HCT116 (cell line): Measurements from ENCODE around the gene HRG. TPM values are rescaled to one million over a fixed set of nuclear protein-coding genes. Genes with fewer than 3 reads are reported as not detected.

Experiments
- ATAC-seq: fragments of 200-7000 bp; cut with Tn5 transposase; 2 replicates; pipeline ENCODE4 v1.9.1; 2020; ENCODE audit warnings: mild to moderate bottlenecking, moderate library complexity
- BruUV-seq: library from RNA; stranded (reverse); fragments of 400-500 nt; replicated peaks from 2 replicates; lab custom pipeline; 2021; lab: Mats Ljungman, UMichigan
- CTCF ChIA-PET: fragments of 300-600 bp; sonication (Branson Sonifier 250); formaldehyde crosslinking; loops from one replicate; lab custom pipeline; 2021; ENCODE audit warnings: antibody characterized with exemption; lab: Charles Lee
- POLR2A ChIA-PET: fragments of 300-600, 350-600 bp; sonication (Branson Sonifier 250); formaldehyde crosslinking; loops from one replicate; lab custom pipeline; 2021; ENCODE audit warnings: antibody characterized with exemption; lab: Charles Lee
- RAD21 ChIA-PET, 2 experiments: fragments of 300-600 bp; sonication (Branson Sonifier 250); formaldehyde crosslinking; loops; one replicate each; lab custom pipeline; 2023; ENCODE audit warnings: low total read pairs in 2 of 2; ENCODE audit not compliant: uncharacterized antibody in 2 of 2, unreplicated experiment in 2 of 2, low non-redundant PET in 1 of 2; lab: Charles Lee
- DNase-seq: peaks from one replicate; pipeline ENCODE4 v3.0.0-alpha.2; 2010; ENCODE audit warnings: low read depth, low spot score
- H2AFZ ChIP-seq: fragments of 200-600 bp; shearing (Covaris generic), sonication (generic); 2 replicates; pipeline ENCODE4 v1.6.1; 2017; ENCODE audit warnings: low read depth, mixed run types, mixed read lengths, antibody characterized with exemption, low read length; ENCODE audit not compliant: poor library complexity, severe bottlenecking
- H3K27ac ChIP-seq: 2 replicates; pipeline ENCODE4 v1.5.1; 2012; ENCODE audit warnings: low read depth, low read length
- H3K27me3 ChIP-seq: fragments of 200-600 bp; sonication (generic); 2 replicates; pipeline ENCODE4 v1.6.1; 2016; ENCODE audit warnings: mixed run types, low read length, mixed read lengths; ENCODE audit not compliant: insufficient read depth
- H3K36me3 ChIP-seq, 2 experiments: fragments of 200-500 bp in 1 of 2; fragments of 200-600 bp in 1 of 2; sonication (Bioruptor generic) in 1 of 2; sonication (generic) in 1 of 2; 2 replicates each; pipeline versions ENCODE4 v1.5.1 to v1.6.1; 2014 to 2016; ENCODE audit warnings: low read length in 2 of 2, inconsistent platforms in 1 of 2, mixed read lengths in 1 of 2, mixed run types in 1 of 2; ENCODE audit not compliant: insufficient read depth in 2 of 2, control insufficient read depth in 1 of 2
- H3K4me1 ChIP-seq, 2 experiments: fragments of 200-600 bp in 1 of 2; sonication (generic) in 1 of 2; 2 replicates each; pipeline versions ENCODE4 v1.5.1 to v1.6.1; 2012 to 2017; ENCODE audit warnings: low read length in 2 of 2, inconsistent platforms in 1 of 2, mild to moderate bottlenecking in 1 of 2, mixed read lengths in 1 of 2, mixed run types in 1 of 2, moderate library complexity in 1 of 2; ENCODE audit not compliant: insufficient read depth in 2 of 2, control insufficient read depth in 1 of 2
- H3K4me2 ChIP-seq: fragments of 200-600 bp; sonication (generic); 2 replicates; pipeline ENCODE4 v1.6.1; 2017; ENCODE audit warnings: mixed run types, low read length, mixed read lengths
- H3K4me3 ChIP-seq, 2 experiments: fragments of 200-600 bp in 1 of 2; sonication (generic) in 1 of 2; replicated peaks in 1 of 2; 2 replicates each; pipeline ENCODE4 v1.5.1; 2011 to 2016; ENCODE audit warnings: low read length in 2 of 2, control low read depth in 1 of 2, low read depth in 1 of 2, mild to moderate bottlenecking in 1 of 2, mixed read lengths in 1 of 2, mixed run types in 1 of 2
- H3K79me2 ChIP-seq: fragments of 200-600 bp; sonication (generic); 2 replicates; pipeline ENCODE4 v1.6.1; 2017; ENCODE audit warnings: mild to moderate bottlenecking, mixed run types, low read length, moderate library complexity, mixed read lengths; ENCODE audit not compliant: insufficient read depth
- H3K9ac ChIP-seq: fragments of 200-600 bp; sonication (generic); 2 replicates; pipeline ENCODE4 v1.6.1; 2016; ENCODE audit warnings: low read length, mixed read lengths
- H3K9me2 ChIP-seq: fragments of 200-600 bp; sonication (generic), shearing (Covaris generic); 2 replicates; pipeline ENCODE4 v1.6.1; 2017; ENCODE audit warnings: mixed run types, mild to moderate bottlenecking, moderate library complexity; ENCODE audit not compliant: insufficient read depth
- H3K9me3 ChIP-seq, 2 experiments: fragments of 200-500 bp in 1 of 2; fragments of 200-600 bp in 1 of 2; sonication (Bioruptor generic) in 1 of 2; sonication (generic) in 1 of 2; 2 replicates each; pipeline ENCODE4 v1.6.1; 2014 to 2017; ENCODE audit warnings: low read length in 2 of 2, mixed read lengths in 2 of 2, inconsistent platforms in 1 of 2, low read depth in 1 of 2, mild to moderate bottlenecking in 1 of 2, mixed run types in 1 of 2, moderate library complexity in 1 of 2; ENCODE audit not compliant: control insufficient read depth in 1 of 2, insufficient read depth in 1 of 2
- H4K20me1 ChIP-seq: fragments of 200-600 bp; sonication (generic), shearing (Covaris generic); 2 replicates; pipeline ENCODE4 v1.6.1; 2017; ENCODE audit warnings: mixed run types, mild to moderate bottlenecking, moderate library complexity; ENCODE audit not compliant: insufficient read depth
- CEBPB ChIP-seq: IDR thresholded peaks from 2 replicates; pipeline ENCODE4 v1.6.1; 2012; ENCODE audit warnings: low read depth
- EGR1 ChIP-seq: IDR thresholded peaks from 2 replicates; pipeline ENCODE4 v1.6.1; 2012; ENCODE audit warnings: low read depth
- ELF1 ChIP-seq: IDR thresholded peaks from 2 replicates; pipeline ENCODE4 v1.6.1; 2012; ENCODE audit warnings: low read depth, borderline replicate concordance
- EZH2 ChIP-seq: fragments of 200-600 bp; sonication (generic); IDR thresholded peaks from 2 replicates; pipeline ENCODE4 v1.6.1; 2017; ENCODE audit warnings: antibody characterized with exemption, mixed run types
- FOSL1 ChIP-seq: IDR thresholded peaks from 2 replicates; pipeline ENCODE4 v1.6.1; 2012; ENCODE audit warnings: low read depth
- JUND ChIP-seq: IDR thresholded peaks from 2 replicates; pipeline ENCODE4 v1.6.1; 2012
- POLR2A ChIP-seq: IDR thresholded peaks from 2 replicates; pipeline ENCODE4 v1.7.0; 2011; ENCODE audit warnings: borderline replicate concordance; ENCODE audit not compliant: insufficient read depth, insufficient read length; ENCODE audit errors: extremely low read depth
- POLR2AphosphoS5 ChIP-seq: IDR thresholded peaks from 2 replicates; pipeline ENCODE4 v1.6.1; 2011; ENCODE audit warnings: mild to moderate bottlenecking, low read depth, low read length, moderate library complexity
- RAD21 ChIP-seq: IDR thresholded peaks from 2 replicates; pipeline ENCODE4 v1.6.1; 2012; ENCODE audit warnings: low read depth, mild to moderate bottlenecking
- SIN3A ChIP-seq: IDR thresholded peaks from 2 replicates; pipeline ENCODE4 v1.6.1; 2012; ENCODE audit warnings: low read depth
- SRF ChIP-seq: IDR thresholded peaks from 2 replicates; pipeline ENCODE4 v1.6.1; 2012; ENCODE audit warnings: low read depth
- TCF7L2 ChIP-seq: IDR thresholded peaks from 2 replicates; pipeline ENCODE4 v1.7.0; 2011; ENCODE audit warnings: borderline replicate concordance, inconsistent platforms; ENCODE audit not compliant: insufficient read depth, insufficient read length; ENCODE audit errors: extremely low read depth
- ZFX ChIP-seq: fragments of 450-650 bp; IDR thresholded peaks from 2 replicates; pipeline ENCODE4 v1.6.1; 2017
- ZNF274 ChIP-seq: fragments of 200-500 bp; sonication (Bioruptor generic); IDR thresholded peaks from 2 replicates; pipeline ENCODE4 v1.6.1; 2014; ENCODE audit warnings: mild to moderate bottlenecking, low read depth, low read length, inconsistent platforms
- intact Hi-C: fragments of 100-400 bp; cut with micrococcal nuclease; formaldehyde crosslinking; loops from 2 replicates; pipeline ENCODE4 v1.10.0; 2022
- total RNA-seq: library from RNA; stranded (reverse); gene quantifications from one replicate; pipeline ENCODE4 v1.2.1, GENCODE V29; 2021; ENCODE audit not compliant: unreplicated experiment
- TF ChIP-seq, protein P1 (sequence below): IDR thresholded peaks from 2 replicates; pipeline ENCODE4 v1.6.1; 2012
- TF ChIP-seq, protein P2 (sequence below): IDR thresholded peaks from 2 replicates; pipeline ENCODE4 v1.6.1; 2012
- TF ChIP-seq, protein P3 (sequence below), 3 experiments: fragments of 200-600 bp in 1 of 3; sonication (generic) in 1 of 3; IDR thresholded peaks in 2 of 3; conservative IDR thresholded peaks in 1 of 3; 2 replicates each; pipeline ENCODE4 v1.5.1; 2012 to 2017; ENCODE audit warnings: low read depth in 2 of 3, low read length in 2 of 3, antibody characterized with exemption in 1 of 3, borderline replicate concordance in 1 of 3, control low read depth in 1 of 3, mild to moderate bottlenecking in 1 of 3, mixed read lengths in 1 of 3, mixed run types in 1 of 3, moderate library complexity in 1 of 3; ENCODE audit not compliant: insufficient read depth in 1 of 3
- TF ChIP-seq, protein P4 (sequence below): IDR thresholded peaks from 2 replicates; pipeline ENCODE4 v1.6.1; 2012; ENCODE audit warnings: low read depth

HRG gene
- total RNA-seq, 1 experiment from 2014 or later = 0.42 TPM

DNA sequence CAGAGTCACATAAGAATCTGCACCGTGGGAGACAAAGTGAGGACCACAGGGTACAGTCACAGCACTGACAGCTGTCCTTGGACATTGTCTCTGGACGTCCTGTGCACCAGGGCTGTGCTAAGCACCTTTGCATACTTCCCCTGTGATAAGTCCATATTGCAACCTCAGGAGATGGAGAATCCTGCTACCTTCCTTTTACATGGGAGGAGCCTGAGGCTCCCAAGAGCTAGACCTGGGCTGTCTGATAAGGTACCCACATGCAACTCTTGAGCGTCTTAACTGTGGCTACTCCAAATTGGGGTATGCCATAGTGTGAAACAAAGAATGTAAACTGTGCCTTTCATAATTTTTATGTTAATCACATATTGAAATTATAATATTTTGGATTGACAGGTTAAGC lies 28.1 kb upstream of the HRG start:
- RAD21 ChIA-PET = no interaction called here
- ATAC-seq (no peak), DNase-seq (no peak)
- Histone ChIP-seq H3K4me2 (no peak overlapping the region), H3K9ac (no peak overlapping the region), H3K4me3 (no peak overlapping the region), H3K9me3 (no peaks in the 10 kb centered on the region), H3K4me1 (peaks cover 0 to 5% of the 10 kb centered on the region in 2 experiments; a peak in 1 of 4 replicates), H3K9me2 (no peaks in the 10 kb centered on the region), H2AFZ (no peak overlapping the region), H4K20me1 (no peaks in the 10 kb centered on the region), H3K36me3 (no peaks in the 10 kb centered on the region)
- CTCF ChIA-PET = no interaction called here
- no TSS peak for BruUV-seq
- intact Hi-C loops = no loop called here
- TF ChIP-seq, protein P1, sequence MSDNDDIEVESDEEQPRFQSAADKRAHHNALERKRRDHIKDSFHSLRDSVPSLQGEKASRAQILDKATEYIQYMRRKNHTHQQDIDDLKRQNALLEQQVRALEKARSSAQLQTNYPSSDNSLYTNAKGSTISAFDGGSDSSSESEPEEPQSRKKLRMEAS = no peak
- no peak for TF ChIP-seq RAD21
- TF ChIP-seq, protein P2, sequence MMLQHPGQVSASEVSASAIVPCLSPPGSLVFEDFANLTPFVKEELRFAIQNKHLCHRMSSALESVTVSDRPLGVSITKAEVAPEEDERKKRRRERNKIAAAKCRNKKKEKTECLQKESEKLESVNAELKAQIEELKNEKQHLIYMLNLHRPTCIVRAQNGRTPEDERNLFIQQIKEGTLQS = no peak
- TF ChIP-seq POLR2AphosphoS5 = no peak
- TF ChIP-seq, protein P3, sequence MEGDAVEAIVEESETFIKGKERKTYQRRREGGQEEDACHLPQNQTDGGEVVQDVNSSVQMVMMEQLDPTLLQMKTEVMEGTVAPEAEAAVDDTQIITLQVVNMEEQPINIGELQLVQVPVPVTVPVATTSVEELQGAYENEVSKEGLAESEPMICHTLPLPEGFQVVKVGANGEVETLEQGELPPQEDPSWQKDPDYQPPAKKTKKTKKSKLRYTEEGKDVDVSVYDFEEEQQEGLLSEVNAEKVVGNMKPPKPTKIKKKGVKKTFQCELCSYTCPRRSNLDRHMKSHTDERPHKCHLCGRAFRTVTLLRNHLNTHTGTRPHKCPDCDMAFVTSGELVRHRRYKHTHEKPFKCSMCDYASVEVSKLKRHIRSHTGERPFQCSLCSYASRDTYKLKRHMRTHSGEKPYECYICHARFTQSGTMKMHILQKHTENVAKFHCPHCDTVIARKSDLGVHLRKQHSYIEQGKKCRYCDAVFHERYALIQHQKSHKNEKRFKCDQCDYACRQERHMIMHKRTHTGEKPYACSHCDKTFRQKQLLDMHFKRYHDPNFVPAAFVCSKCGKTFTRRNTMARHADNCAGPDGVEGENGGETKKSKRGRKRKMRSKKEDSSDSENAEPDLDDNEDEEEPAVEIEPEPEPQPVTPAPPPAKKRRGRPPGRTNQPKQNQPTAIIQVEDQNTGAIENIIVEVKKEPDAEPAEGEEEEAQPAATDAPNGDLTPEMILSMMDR (IDR thresholded peaks at IDR 0.05 in 2 of 3, conservative IDR thresholded peaks at IDR 0.05 in 1 of 3; ENCODE audit: borderline replicate concordance in 1 of 3, insufficient read depth in 1 of 3, low read depth in 2 of 3, low read length in 2 of 3) = no peak
- no peak for TF ChIP-seq CEBPB
- no peak for TF ChIP-seq SIN3A
- no peak for TF ChIP-seq TCF7L2
- TF ChIP-seq EGR1 = no peak
- TF ChIP-seq, protein P4, sequence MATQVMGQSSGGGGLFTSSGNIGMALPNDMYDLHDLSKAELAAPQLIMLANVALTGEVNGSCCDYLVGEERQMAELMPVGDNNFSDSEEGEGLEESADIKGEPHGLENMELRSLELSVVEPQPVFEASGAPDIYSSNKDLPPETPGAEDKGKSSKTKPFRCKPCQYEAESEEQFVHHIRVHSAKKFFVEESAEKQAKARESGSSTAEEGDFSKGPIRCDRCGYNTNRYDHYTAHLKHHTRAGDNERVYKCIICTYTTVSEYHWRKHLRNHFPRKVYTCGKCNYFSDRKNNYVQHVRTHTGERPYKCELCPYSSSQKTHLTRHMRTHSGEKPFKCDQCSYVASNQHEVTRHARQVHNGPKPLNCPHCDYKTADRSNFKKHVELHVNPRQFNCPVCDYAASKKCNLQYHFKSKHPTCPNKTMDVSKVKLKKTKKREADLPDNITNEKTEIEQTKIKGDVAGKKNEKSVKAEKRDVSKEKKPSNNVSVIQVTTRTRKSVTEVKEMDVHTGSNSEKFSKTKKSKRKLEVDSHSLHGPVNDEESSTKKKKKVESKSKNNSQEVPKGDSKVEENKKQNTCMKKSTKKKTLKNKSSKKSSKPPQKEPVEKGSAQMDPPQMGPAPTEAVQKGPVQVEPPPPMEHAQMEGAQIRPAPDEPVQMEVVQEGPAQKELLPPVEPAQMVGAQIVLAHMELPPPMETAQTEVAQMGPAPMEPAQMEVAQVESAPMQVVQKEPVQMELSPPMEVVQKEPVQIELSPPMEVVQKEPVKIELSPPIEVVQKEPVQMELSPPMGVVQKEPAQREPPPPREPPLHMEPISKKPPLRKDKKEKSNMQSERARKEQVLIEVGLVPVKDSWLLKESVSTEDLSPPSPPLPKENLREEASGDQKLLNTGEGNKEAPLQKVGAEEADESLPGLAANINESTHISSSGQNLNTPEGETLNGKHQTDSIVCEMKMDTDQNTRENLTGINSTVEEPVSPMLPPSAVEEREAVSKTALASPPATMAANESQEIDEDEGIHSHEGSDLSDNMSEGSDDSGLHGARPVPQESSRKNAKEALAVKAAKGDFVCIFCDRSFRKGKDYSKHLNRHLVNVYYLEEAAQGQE = no peak
- TF ChIP-seq ZNF274 = no peak
- no peak for TF ChIP-seq SRF
- no peak for TF ChIP-seq EZH2
- no peak for TF ChIP-seq POLR2A
- no peak for TF ChIP-seq ELF1
- no peak for TF ChIP-seq JUND
- no peak for TF ChIP-seq ZFX
- no peak for TF ChIP-seq FOSL1
- TF ChIP-seq, all 23 proteins: peak for 0
- no peaks in the 10 kb centered on the region for H3K79me2 ChIP-seq
- H3K27me3 ChIP-seq = no peaks in the 10 kb centered on the region
- POLR2A ChIA-PET = interaction anchor here (1.0 kb wide), 1 partner anchor 67 kb away, joined by 3 read pairs; the partner anchor contains the start of gene DNAJB11
- no peak overlapping the region for H3K27ac ChIP-seq
